ENCODE data around the gene INSM1.
"Not testable (repeated sequence)": the region's sequence is repeated elsewhere in the genome, so short reads cannot be mapped to it uniquely, and the experiment has no call there.

INSM1 gene, protein sequence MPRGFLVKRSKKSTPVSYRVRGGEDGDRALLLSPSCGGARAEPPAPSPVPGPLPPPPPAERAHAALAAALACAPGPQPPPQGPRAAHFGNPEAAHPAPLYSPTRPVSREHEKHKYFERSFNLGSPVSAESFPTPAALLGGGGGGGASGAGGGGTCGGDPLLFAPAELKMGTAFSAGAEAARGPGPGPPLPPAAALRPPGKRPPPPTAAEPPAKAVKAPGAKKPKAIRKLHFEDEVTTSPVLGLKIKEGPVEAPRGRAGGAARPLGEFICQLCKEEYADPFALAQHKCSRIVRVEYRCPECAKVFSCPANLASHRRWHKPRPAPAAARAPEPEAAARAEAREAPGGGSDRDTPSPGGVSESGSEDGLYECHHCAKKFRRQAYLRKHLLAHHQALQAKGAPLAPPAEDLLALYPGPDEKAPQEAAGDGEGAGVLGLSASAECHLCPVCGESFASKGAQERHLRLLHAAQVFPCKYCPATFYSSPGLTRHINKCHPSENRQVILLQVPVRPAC

DNA sequence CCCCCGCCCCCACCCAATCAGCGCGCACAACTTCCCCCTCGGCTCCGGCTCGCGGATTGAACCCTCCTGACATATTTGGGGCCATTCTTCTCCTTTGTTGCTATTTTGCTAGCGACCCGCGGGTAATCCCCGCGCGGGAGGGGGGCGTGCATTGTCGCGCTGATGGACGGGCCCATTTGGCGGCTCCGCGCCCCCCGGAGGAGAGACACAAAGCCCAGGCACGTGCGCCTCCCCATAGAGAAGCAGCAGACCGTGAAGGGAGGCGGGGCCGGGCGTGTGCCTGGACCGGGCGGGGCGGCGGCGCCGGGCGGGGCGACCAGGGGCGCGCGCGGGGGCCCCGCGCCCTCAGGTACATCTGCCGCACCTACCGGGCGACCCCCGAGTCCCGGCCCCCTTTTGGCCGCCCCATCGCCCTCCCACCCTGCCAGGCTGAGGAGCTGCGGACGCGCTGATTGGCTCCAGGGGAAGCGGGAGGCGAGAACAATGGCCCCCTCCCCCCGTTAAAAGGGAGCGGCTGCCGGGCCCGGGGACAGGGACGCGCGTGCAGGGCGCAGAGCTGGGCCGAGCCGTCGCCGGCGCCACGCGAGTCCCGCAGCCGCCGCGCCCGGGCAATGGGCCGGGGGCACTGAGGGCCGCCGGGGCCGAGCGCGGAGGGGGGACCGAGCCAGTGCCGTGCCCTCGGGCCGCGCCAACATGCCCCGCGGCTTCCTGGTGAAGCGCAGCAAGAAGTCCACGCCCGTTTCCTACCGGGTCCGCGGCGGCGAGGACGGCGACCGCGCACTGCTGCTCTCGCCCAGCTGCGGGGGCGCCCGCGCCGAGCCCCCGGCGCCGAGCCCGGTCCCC is at the start of gene INSM1:
Gene INSM1, plus strand, starts transcription at position 530 of the 843 bp plus-strand sequence. Its CDS starts 164 bp downstream, at position 694.
- DNase-seq (ENCODE audit: low spot score), result peak; percentile 63

- DNase-seq (ENCODE audit: low spot score), result no peak
These were observed 49.3 kb upstream of the INSM1 start for GRCh38 chr20:20318365-20319161.

DNA sequence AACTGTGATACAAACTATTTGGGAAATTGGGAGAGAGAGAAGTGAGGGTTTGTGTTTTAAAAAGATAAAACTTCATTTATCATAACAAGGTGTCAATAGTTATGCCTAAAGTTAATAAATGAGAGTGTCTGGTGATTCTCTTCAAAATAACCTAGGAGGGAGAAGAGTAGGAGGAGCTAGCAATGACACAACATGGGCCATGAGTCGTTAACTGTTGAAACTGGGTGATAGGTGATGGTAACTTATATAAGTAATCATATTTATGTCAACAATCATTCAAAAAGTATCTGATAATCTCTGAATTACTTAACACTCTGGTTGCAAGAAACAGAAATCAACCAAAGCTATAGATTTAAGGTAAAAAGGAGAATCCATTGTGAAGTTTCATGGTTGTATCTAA is 46.8 kb upstream of the INSM1 start:
- DNase-seq (ENCODE audit: low spot score), result no peak

GRCh38 chr20:20321917-20322316 is 46.0 kb upstream of the INSM1 start:
- no peak for DNase-seq (ENCODE audit: low spot score)

- DNase-seq (ENCODE audit: low spot score), result no peak
These were observed 45.0 kb upstream of the INSM1 start for GRCh38 chr20:20322912-20323311.

- no peak for DNase-seq (ENCODE audit: low spot score)
These were observed 40.2 kb upstream of the INSM1 start for GRCh38 chr20:20327746-20328145.

- no peak for DNase-seq (ENCODE audit: low spot score)
These were observed 38.3 kb upstream of the INSM1 start for GRCh38 chr20:20329564-20329963.

- no peak for DNase-seq (ENCODE audit: low spot score)
These were observed 36.7 kb upstream of the INSM1 start for GRCh38 chr20:20331156-20331555.

DNA sequence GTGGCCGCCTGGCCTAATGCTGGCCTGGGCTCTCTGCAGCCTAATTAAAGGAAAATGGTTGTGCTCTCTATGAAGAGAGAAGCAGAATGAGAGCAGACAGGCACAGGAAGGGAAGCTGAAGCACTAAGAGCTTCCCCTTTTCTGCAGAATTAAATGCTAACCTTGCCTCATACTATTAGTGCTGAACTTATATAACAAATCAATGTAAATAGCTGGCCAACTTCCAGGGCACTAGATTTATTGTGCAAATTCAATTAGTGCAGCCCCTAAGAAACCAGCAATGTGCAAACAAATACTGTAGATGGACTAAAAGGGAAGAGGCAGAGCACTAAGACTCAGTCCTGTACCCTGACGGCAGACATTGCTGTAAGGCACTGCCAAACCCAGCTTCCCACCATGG is 36.1 kb upstream of the INSM1 start:
- DNase-seq (ENCODE audit: low spot score), result no peak

- no peak for DNase-seq (ENCODE audit: low spot score)
These were observed 34.0 kb upstream of the INSM1 start for GRCh38 chr20:20333866-20334265.

GRCh38 chr20:20334489-20334888 is 33.4 kb upstream of the INSM1 start:
- no peak for DNase-seq (ENCODE audit: low spot score)

DNA sequence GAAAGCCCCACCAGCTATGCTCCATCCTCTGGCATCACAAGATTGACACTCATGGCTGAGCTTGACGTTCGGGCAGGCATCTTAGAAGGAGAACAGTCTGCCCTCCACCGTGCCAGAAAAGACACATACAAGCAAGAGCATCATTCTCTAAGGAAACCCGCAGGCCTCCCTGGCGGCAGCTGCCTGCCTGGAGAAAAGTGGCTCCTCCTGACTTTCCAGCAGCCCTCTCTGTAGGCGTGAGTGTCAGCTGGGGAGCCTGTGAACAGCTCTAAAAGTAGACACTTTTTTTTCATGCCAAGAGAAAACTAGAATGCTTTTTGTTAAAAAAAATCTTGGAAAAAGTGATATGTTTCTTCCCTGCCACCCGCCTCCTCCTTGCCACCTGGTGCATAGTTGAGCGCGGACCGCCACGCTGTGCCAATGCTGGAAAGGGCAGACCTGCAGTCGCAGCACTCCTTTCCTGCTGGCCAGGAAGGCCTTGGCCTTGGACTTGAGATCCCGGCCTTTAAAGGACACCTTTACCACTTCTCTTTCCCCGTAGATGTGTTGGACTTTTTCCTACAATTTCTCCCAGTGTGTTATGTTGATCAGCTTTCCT is 29.7 kb upstream of the INSM1 start:
- peak; percentile 40 for DNase-seq (ENCODE audit: low spot score)

DNA sequence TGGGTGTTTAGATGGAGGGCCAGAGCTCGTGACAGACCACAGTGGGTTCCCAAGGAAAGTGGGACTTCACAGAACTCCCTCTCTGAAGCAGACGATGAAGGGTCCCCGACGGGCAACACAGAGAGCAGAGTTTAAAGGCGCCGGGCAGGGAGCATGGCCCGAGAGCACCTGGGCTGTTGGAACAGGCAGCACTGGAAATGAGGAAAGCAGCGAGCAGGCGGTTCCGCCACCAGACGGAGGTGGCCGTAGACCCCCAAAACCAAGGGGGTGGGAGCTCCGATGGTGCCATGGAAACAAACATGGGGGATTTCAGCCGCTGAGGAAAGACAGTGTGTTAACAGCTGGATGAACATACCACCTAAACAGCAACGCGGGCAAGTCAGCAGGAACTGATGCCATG is 27.5 kb upstream of the INSM1 start:
- DNase-seq (ENCODE audit: low spot score), result no peak

- no peak for DNase-seq (ENCODE audit: low spot score)
These were observed 26.5 kb upstream of the INSM1 start for GRCh38 chr20:20341371-20341770.

DNA sequence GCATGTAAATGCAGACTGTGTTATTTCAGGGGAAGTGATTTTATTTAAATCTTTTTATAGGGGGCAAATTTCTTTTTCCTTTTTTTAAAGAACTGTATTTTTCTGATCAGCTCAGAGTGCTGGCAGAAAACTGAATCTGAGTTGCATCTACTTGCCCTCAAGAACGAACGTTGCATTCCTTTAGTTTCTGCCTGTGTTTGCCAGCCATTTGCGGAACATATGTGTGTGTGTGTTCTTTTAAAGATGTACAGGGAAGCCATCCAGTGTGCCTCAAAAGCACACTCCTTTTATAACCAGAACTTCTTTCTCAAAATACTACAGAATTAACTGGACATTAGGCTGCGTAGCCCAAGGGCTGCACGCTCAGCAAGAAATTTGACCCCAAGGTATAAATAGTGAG is 25.8 kb upstream of the INSM1 start:
- no peak for DNase-seq (ENCODE audit: low spot score)

GRCh38 chr20:20343932-20344331 is 24.0 kb upstream of the INSM1 start:
- no peak for DNase-seq (ENCODE audit: low spot score)

DNA sequence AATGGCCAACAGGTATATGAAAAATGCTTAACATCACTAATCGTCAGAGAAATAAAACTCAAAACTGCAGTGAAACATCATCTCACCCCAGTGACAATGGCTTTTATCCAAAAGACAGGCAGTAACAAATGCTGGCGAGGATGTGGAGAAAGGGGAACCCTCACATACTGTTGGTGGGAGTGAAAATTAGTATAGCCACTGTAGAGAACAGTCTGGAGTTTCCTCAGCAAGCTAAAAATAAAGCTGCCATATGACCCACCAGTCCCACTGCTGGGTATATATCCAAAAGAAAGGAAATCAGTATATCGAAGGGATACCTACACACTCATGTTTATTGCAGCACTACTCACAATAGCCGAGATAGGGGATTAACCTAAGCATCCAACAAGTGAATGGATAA is 23.4 kb upstream of the INSM1 start:
- no peak for DNase-seq (ENCODE audit: low spot score)

DNA sequence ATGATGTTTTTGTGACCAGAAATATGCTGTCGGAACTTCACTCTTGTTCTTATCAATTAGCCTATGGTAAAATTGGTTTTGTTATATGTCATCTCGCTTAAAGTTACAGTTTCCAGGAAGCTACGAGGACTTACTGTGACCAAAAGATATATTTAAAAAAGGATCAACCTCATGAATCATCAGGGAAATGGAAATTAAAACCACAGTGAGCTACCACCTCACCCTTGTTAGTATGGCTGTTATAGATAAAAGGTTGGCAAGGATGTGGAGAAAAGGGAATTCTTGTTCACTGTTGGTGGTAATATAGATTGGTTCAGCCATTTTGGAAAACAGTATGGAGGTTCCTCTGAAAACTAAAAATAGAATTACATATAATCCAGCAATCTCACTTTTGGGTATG is 14.3 kb upstream of the INSM1 start:
- DNase-seq (ENCODE audit: low spot score), result no peak

DNA sequence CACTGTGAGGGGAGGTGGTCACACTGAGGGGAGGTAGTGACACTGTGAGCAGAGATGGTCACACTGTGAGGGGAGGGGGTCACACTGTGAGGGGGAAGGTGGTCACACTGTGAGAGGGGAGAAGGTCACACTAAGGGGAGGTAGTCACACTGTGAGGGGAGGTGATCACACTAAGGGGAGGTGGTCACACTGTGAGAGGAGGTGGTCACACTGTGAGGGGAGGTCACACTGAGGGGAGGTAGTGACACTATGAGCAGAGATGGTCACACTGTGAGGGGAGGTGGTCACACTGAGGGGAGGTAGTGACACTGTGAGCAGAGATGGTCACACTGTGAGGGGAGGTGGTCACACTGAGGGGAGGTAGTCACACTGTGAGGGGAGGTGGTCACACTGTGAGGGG is 12.4 kb upstream of the INSM1 start:
- DNase-seq (ENCODE audit: low spot score), result not testable (repeated sequence)

- no peak for DNase-seq (ENCODE audit: low spot score)
These were observed 9.1 kb upstream of the INSM1 start for GRCh38 chr20:20358801-20359200.

DNA sequence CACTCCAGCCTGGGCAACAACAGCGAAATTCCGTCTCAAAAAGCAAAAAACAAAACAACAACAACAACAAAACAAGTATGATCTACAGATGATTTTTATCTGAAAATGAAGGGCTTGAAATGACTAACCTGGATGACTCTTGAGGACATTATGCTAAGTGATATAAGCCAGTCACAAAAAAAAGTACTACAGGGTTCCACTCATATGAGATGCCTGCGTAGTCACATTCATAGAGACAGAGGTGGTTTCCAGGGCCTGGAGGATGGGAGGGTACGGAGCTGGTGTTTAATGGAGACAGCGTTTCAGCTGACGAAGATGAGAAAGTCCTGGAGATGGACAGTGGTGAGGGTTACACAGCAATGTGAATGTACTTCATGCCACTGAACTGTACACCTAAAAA is 8.3 kb upstream of the INSM1 start:
- DNase-seq (ENCODE audit: low spot score), result no peak

DNA sequence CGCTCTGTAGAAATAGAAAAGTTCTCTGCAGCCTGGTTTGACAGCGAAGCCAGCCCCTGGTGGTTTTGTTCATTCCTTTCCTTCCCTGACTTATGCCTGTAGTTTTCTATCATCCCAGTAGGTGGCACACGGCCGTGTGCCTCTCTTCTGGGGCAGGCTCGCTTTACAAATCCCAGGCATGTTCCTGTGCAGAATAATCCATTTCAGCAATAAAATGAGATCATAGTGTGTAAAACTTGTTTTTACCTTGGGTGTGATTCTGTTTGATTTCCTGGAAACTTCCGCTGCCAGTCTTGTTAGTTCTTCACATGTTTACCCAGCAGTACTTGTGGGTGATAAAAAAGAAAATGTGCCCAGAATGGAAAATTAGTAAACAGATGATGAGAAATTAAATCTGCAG is 7.4 kb upstream of the INSM1 start:
- DNase-seq (ENCODE audit: low spot score), result peak; percentile 85

Measured in cerebellar cortex (tissue), 1 donor.